Progenitor cell of endocrine pancreas (in vitro differentiated cells): Measurements from ENCODE around the gene PGM2. TPM values are rescaled to one million over a fixed set of nuclear protein-coding genes. Genes with fewer than 3 reads are reported as not detected.

Source experiments
- DNase-seq: peaks from one replicate; pipeline ENCODE4 v3.0.0; 2021; ENCODE audit warnings: low spot score; ENCODE audit not compliant: unreplicated experiment
- H3K27ac Mint-ChIP-seq: 2 replicates; pipeline ENCODE4 v1.8.0; 2021; ENCODE audit warnings: mild to moderate bottlenecking, moderate library complexity, mixed read lengths
- H3K27me3 Mint-ChIP-seq: 2 replicates; pipeline ENCODE4 v1.8.0; 2021; ENCODE audit warnings: mixed read lengths
- H3K36me3 Mint-ChIP-seq: 2 replicates; pipeline ENCODE4 v1.8.0; 2022; ENCODE audit warnings: mixed read lengths; ENCODE audit not compliant: insufficient read depth
- H3K4me1 Mint-ChIP-seq: 2 replicates; pipeline ENCODE4 v1.8.0; 2021; ENCODE audit warnings: low read depth, mixed read lengths
- H3K4me3 Mint-ChIP-seq: 2 replicates; pipeline ENCODE4 v1.8.0; 2021; ENCODE audit warnings: low read depth, mild to moderate bottlenecking, moderate library complexity, mixed read lengths
- H3K9me3 Mint-ChIP-seq: 2 replicates; pipeline ENCODE4 v1.8.0; 2021; ENCODE audit warnings: low read depth, mixed read lengths
- total RNA-seq: library from RNA; stranded (reverse); gene quantifications from 2 replicates; pipeline ENCODE4 v1.2.1, GENCODE V29; 2021
- TF ChIP-seq, protein P1 (sequence below): fragments of 200-600 bp; sonication (generic); IDR thresholded peaks from one replicate; pipeline ENCODE4 v1.5.0; 2021; ENCODE audit warnings: antibody characterized with exemption, mild to moderate bottlenecking; ENCODE audit not compliant: unreplicated experiment

PGM2 gene
- total RNA-seq, 1 donor from 2014 or later: 25.9 TPM

DNA sequence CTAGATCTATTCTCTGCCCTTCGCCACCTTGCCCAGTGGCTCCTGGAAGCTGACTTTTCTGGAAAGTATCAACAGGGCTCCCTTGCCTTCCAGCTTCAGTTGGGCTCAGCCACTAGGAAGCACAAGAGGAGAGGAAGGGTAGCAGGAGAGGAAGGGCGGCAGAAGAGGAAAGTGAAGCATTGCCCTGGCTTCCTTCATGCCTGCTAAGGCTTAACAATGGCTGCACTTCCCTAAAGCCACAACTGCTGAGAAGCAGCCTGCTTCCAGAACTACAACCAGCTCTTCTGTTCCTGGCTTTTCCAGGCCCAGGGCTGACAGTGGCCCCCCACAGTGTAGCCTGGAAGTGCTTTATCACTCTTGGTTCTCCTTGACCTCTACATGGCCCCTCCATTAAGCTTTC, 29.1 kb upstream of the PGM2 start:
- no peak for DNase-seq
- H3K4me3 Mint-ChIP-seq: no peak overlapping the region
- no peak overlapping the region for H3K27ac Mint-ChIP-seq
- peaks cover 3% of the 10 kb centered on the region for H3K9me3 Mint-ChIP-seq
- no peaks in the 10 kb centered on the region for H3K27me3 Mint-ChIP-seq
- peaks cover 23% of the 10 kb centered on the region for H3K4me1 Mint-ChIP-seq
- H3K36me3 Mint-ChIP-seq: no peaks in the 10 kb centered on the region
- TF ChIP-seq, protein P1, sequence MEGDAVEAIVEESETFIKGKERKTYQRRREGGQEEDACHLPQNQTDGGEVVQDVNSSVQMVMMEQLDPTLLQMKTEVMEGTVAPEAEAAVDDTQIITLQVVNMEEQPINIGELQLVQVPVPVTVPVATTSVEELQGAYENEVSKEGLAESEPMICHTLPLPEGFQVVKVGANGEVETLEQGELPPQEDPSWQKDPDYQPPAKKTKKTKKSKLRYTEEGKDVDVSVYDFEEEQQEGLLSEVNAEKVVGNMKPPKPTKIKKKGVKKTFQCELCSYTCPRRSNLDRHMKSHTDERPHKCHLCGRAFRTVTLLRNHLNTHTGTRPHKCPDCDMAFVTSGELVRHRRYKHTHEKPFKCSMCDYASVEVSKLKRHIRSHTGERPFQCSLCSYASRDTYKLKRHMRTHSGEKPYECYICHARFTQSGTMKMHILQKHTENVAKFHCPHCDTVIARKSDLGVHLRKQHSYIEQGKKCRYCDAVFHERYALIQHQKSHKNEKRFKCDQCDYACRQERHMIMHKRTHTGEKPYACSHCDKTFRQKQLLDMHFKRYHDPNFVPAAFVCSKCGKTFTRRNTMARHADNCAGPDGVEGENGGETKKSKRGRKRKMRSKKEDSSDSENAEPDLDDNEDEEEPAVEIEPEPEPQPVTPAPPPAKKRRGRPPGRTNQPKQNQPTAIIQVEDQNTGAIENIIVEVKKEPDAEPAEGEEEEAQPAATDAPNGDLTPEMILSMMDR: no peak

DNA sequence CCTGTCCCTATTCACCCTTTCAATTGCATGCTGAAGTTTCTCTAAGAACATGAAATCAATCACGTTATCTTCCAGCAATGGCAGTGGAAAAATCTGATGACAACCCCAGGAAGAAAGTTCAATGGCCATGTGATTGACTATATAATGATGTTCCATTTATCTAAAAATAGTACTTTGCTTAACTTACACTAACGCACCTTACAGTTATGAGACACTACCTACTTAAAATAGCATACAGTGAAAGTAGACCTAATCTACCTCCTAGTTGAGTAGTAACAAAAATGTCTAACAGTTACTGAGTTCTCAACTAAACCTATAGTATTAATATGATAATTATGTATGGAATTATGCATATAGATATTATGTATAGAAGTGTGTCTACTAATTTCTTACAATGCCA, 28.6 kb upstream of the PGM2 start:
- no peaks in the 10 kb centered on the region for H3K27me3 Mint-ChIP-seq
- no peak overlapping the region for H3K27ac Mint-ChIP-seq
- H3K9me3 Mint-ChIP-seq: peaks cover 2% of the 10 kb centered on the region
- H3K4me3 Mint-ChIP-seq: no peak overlapping the region
- DNase-seq: no peak
- TF ChIP-seq, protein P1: no peak
- no peaks in the 10 kb centered on the region for H3K36me3 Mint-ChIP-seq
- peaks cover 23% of the 10 kb centered on the region for H3K4me1 Mint-ChIP-seq

DNA sequence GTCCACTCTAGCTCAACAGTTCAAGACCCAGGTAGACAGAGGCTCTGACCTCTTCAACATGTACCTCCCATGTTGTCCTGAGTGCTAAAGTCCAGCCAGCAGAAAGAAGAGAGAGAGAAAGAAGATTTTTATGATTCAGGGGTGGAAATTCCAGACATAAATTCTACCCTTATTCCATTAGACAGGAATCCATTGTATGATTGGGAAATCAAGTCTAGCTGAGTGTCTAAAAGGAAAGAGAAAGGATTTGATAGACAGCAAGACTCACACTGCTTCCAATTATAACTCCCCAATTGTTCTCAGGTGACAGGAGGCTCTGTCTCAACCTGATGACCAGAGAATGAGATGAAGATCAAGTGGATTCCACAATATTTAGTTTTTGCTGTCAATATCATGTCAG, 27.9 kb upstream of the PGM2 start:
- H3K9me3 Mint-ChIP-seq: no peaks in the 10 kb centered on the region
- peaks cover 23% of the 10 kb centered on the region for H3K4me1 Mint-ChIP-seq
- DNase-seq: no peak
- no peaks in the 10 kb centered on the region for H3K27me3 Mint-ChIP-seq
- no peaks in the 10 kb centered on the region for H3K36me3 Mint-ChIP-seq
- TF ChIP-seq, protein P1: no peak
- H3K27ac Mint-ChIP-seq: no peak overlapping the region
- H3K4me3 Mint-ChIP-seq: no peak overlapping the region

DNA sequence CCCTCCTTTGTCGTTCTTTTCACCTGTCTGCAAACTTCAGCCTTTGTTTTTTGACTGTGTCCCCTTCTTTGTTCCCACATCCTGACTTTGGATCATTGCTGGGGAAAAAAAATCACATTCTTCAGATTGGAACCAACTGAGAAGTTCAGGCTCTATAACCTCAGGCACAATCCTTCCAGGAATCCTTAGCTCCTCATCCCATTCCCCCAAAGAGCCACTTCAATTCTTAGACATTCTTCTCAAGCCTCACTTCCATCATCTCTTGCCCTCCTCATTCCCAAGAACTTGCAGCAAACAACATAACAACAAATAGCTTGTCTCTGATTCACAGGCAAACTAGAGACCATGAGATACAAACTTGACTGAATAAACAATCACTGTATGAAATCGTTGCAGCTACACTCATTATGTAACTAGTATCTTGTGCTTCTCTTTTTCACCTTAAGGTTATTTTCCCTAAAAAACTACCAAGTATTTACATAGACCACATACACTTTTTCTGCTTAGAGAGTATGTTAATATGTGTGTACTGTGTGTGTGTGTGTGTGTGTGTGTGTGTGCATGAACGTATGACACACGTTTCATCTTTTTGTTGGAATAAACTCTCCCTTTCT, 26.4 kb upstream of the PGM2 start:
- no peak for DNase-seq
- no peaks in the 10 kb centered on the region for H3K27me3 Mint-ChIP-seq
- H3K36me3 Mint-ChIP-seq: no peaks in the 10 kb centered on the region
- H3K9me3 Mint-ChIP-seq: no peaks in the 10 kb centered on the region
- peaks cover 23% of the 10 kb centered on the region for H3K4me1 Mint-ChIP-seq
- H3K27ac Mint-ChIP-seq: no peak overlapping the region
- TF ChIP-seq, protein P1: no peak
- H3K4me3 Mint-ChIP-seq: no peak overlapping the region

DNA sequence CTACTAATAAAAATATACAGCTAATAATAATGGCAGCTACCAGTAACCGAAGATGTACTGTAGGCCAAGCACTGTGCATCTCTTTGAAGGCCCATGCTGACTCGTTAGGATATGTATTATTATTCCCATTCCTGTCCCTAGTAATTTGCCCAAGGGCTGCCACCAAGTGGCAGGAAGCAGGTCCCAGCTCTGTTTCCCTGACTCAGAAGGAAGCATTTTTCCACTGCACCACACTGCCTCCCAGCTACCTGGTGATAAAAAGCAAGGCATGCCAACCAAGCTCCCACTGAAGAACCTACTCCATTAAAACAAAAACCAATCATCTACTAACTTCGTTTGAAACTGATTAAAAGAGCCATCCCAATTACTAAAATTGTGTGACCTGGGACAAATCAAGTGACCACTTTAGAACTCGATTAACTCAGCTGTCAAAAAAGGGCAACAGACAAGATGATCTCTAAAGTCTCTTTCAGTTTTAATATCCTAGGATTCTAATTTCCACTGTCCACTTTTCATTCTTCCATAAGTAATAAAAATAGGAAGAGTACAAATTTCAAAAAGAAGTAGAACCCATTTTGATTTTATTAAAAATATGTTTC, 24.3 kb upstream of the PGM2 start:
- H3K27me3 Mint-ChIP-seq: no peaks in the 10 kb centered on the region
- peak; percentile 25 for DNase-seq
- peak overlapping the region; percentile 81 for H3K27ac Mint-ChIP-seq
- TF ChIP-seq, protein P1: peak; percentile 68
- peaks cover 11% of the 10 kb centered on the region for H3K4me1 Mint-ChIP-seq
- no peaks in the 10 kb centered on the region for H3K36me3 Mint-ChIP-seq
- H3K9me3 Mint-ChIP-seq: no peaks in the 10 kb centered on the region
- no peak overlapping the region for H3K4me3 Mint-ChIP-seq
